Right cardiac atrium (tissue), 5 donors: ENCODE results near the gene JAG2. TPM values are rescaled to one million over a fixed set of nuclear protein-coding genes. Genes with fewer than 3 reads are reported as not detected.

Source experiments
- ATAC-seq, 2 donors: fragments of 200-7000 bp; cut with Tn5 transposase; one replicate each; pipeline versions ENCODE4 v1.8.0 to v1.9.1; 2020; ENCODE audit warnings: moderate library complexity in 2 of 2, mild to moderate bottlenecking in 1 of 2
- DNase-seq, 3 donors: peaks; one replicate each; pipeline ENCODE4 v3.0.0-alpha.2; 2020
- H3K27ac ChIP-seq: one replicate; pipeline ENCODE4 v1.5.1; 2013; ENCODE audit warnings: mild to moderate bottlenecking, low read length, control low read depth, moderate library complexity
- H3K27me3 ChIP-seq: one replicate; pipeline ENCODE4 v1.6.1; 2013; ENCODE audit not compliant: control insufficient read depth, insufficient read depth
- H3K4me1 ChIP-seq: one replicate; pipeline ENCODE4 v1.6.1; 2013; ENCODE audit warnings: low read length; ENCODE audit not compliant: control insufficient read depth, insufficient read depth
- H3K4me3 ChIP-seq: one replicate; pipeline ENCODE4 v1.5.1; 2013; ENCODE audit warnings: low read length, control low read depth
- H3K9me3 ChIP-seq: one replicate; pipeline ENCODE4 v1.6.1; 2013; ENCODE audit warnings: low read length; ENCODE audit not compliant: control insufficient read depth
- WGBS: extraction: QIAGEN DNeasy Blood & Tissue Kit; methylation state at CpG from one replicate; pipeline ENCODE4 v1.1.7; 2013; 5-methylcytosine and 5-hydroxymethylcytosine counted together
- intact Hi-C, 4 donors: fragments of 100-400 bp; cut with DNase I; formaldehyde crosslinking; loops; one replicate each; pipeline versions ENCODE4 v1.11.0 to v1.14.0; 2022 to 2023
- polyA plus RNA-seq: library from polyadenylated mRNA; stranded (reverse); fragments of 200-250 nt; gene quantifications from one replicate; pipeline ENCODE4 v1.2.3, GENCODE V29; 2013
- total RNA-seq, 4 donors: library from RNA; stranded (reverse); fragmentation: NEBNext Ultra II Directional; extraction: Animal tissue kit (Norgen Biotek cat#: 25700); gene quantifications; one replicate each; pipeline ENCODE4 v1.2.1, GENCODE V29; 2021
- donor health status: healthy with polysubstance abuse.
- donor health status: DM: no; HTN: yes; CAD: no.
- donor health status: DM: no; HTN: no; CAD: no.
- donor health status: DM: no; HTN: yes; CAD: no; lungs with severe emphysema.
- donor health status: DM: yes; HTN: yes; CAD: no.

Gene JAG2
- total and polyA plus RNA-seq, 5 donors = 16.5 to 21.3 (median 17.7) TPM

DNA sequence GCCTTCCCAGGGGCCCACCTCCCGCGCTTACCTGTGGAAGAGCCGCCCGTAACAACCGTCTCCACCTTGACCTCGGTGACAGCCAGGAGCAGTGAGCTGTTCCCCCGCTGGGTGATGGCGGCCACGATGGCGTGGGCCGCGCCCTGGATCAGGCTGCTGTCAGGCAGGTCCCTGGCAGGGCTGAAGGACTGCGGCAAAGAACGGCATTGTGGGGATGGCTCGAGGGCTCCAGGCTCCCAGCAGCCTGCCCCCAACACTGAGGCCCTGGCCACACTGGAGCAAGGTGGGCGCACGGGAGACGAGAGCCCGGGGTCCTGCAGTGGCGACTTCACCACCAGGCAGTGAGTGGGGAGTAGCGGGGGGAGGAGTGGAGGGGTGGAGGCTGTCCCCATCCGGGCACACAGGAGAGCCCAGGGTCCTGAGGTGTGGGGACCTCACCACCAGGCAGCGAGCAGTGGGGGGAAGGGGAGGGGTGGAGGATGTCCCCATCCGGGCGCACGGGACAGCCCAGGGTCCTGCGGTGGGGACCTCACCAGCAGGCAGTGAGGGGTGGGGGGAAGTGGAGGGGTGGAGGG lies 25.0 kb downstream of the JAG2 start:
- intact Hi-C loops = no loop called here
- ATAC-seq (no peak), DNase-seq (peak; percentile 9 to 50 (median 40))
- no peak overlapping the region for H3K4me3 ChIP-seq
- no peaks in the 10 kb centered on the region for H3K9me3 ChIP-seq
- no peak overlapping the region for H3K27ac ChIP-seq
- H3K27me3 ChIP-seq = no peaks in the 10 kb centered on the region
- no peaks in the 10 kb centered on the region for H3K4me1 ChIP-seq
- WGBS = 93% methylated on average over 27 of the region's 27 CpGs

DNA sequence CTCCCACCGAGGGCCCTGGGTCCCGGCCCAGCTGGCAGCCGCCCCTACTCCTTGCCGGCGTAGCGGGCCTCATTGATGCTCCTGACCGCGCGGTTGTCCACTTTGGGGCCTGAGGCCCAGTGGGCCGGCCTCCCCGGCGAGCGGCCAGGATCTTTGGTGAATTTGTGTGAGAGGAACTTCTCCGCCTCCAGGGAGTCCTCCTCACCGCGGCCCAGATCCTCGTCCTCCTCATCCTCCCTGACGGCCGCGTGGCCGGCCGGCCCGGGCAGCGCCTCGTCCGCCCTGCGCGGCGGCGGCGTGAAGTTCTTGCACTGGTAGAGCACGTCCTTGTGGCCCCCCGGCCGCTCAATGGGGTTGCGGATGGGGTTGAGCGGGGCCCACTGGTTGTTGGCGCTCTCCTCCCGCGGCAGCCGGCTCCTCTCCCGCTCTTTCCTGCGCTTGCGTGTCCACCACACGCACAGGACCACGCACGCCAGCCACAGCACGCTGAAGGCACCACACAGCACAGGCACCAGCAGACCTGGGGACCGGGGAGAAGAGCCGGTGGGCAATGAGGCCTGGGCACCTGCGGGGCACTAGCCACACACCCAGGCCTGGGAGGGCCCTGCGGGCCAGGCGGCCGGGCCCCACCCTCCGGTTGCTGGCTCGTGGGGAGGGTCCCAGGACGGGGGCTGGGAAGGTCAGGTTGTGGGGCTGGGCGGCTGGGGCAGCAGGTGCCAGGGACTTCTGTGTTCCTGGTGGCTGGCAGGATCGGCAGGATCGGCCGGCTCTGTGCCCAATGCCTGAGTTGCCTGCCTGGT lies 25.7 kb downstream of the JAG2 start:
- H3K27me3 ChIP-seq = no peaks in the 10 kb centered on the region

DNA sequence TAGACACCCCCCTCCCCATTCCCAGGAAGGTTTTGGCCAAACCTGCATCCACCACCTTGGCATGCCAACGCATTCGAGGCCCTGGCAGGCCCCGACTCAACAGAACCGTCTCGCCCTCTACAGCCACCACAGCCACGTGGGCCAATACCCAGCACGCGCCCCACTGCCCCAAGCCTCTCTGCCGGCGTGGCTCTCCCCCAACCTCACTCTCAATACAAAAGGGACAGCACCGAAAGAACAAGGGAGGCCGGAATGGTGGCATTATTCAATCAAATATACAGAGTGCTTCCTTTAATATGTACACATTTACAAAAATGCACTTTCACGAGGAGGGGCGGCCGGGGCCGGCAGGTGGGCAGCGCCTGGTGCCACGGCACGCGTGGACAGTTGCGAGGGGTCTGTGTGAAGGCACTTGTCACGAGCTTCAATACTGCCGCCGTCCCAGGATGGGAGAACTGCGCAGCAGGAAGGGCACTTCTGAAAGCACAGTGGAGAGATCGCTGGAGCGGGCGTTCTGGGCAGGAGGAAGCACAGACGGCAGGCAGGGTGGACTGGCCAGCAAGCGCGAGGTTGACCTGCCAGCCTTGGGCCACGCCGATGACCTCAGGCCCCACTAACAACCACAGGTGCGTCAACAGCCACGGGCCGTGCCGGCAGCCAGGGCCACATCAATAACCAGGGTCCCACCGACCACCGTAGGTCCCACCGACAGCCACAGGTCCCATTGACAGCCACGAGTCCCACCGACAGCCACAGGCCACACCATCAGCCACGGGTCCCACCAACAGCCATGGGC lies 26.9 kb downstream of the JAG2 start:
- intact Hi-C loops = no loop called here
- H3K4me1 ChIP-seq = no peaks in the 10 kb centered on the region
- WGBS = 90% methylated on average over 43 of the region's 43 CpGs
- DNase-seq (peak in 2 of 3 donors; percentile 34 to 57), ATAC-seq (no peak)
- H3K27ac ChIP-seq = no peak overlapping the region
- H3K27me3 ChIP-seq = no peaks in the 10 kb centered on the region
- H3K9me3 ChIP-seq = no peaks in the 10 kb centered on the region
- H3K4me3 ChIP-seq = no peak overlapping the region

More for the DNA sequence above, 25.7 kb downstream of the JAG2 start:
- intact Hi-C loops = no loop called here
- no peak overlapping the region for H3K27ac ChIP-seq
- peak; percentile 8 to 43 (median 25) for DNase-seq
- H3K9me3 ChIP-seq = no peaks in the 10 kb centered on the region
- ATAC-seq = no peak
- 96% methylated on average over 60 of the region's 60 CpGs for WGBS
- no peak overlapping the region for H3K4me3 ChIP-seq
- no peaks in the 10 kb centered on the region for H3K4me1 ChIP-seq

DNA sequence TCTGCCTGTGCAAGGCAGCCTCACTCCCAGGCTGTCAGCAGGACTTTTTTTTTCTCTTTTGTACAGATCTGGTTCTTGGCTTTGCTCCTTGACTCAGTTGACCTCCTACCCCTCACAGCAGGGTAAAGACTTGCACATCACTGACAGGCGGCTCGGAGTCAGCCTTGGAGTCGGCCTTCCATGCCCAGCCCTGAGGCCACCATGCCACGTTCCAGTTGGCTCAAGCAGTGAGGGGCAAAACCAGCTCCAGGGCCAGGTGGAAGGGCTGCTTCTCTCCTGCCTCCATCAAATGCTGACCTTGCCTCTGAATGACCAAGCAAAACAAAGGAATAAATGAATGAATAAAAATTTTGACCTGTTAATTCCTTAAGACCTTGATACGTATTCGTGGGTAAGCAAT lies 27.6 kb downstream of the JAG2 start:
- no peak overlapping the region for H3K4me3 ChIP-seq
- DNase-seq = peak in 1 of 3 donors; percentile 22

DNA sequence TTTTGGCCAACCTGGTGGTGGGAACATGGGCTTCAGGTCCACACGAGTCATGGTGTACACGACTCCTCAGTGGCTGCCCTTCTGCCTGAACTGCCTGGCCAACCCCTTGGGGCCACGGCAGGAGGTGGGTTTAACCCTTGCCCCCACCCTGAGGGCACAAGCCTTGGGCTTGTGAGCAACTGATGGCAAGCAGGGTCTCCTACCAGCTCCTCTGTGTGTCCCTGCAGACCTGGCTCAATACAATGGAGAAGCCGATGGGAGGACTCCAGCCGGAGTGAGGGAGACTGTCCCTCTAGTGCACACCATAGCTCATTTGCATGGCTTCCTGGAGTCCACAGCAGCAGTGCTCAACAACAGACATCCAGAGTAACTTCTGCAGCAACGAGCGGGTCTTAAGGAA lies 28.0 kb downstream of the JAG2 start:
- H3K27me3 ChIP-seq = no peaks in the 10 kb centered on the region
- intact Hi-C loops = no loop called here
- no peak overlapping the region for H3K4me3 ChIP-seq
- ATAC-seq (no peak), DNase-seq (peak in 1 of 3 donors; percentile 20)
- H3K4me1 ChIP-seq = no peaks in the 10 kb centered on the region
- no peaks in the 10 kb centered on the region for H3K9me3 ChIP-seq
- WGBS = 92% methylated on average over 7 of the region's 7 CpGs
- no peak overlapping the region for H3K27ac ChIP-seq

More for the DNA sequence above, 27.6 kb downstream of the JAG2 start:
- Histone ChIP-seq H3K4me1 (no peaks in the 10 kb centered on the region), H3K27me3 (no peaks in the 10 kb centered on the region), H3K27ac (no peak overlapping the region), H3K9me3 (no peaks in the 10 kb centered on the region)
- 93% methylated on average over 6 of the region's 6 CpGs for WGBS
- intact Hi-C loops = no loop called here
- no peak for ATAC-seq

DNA sequence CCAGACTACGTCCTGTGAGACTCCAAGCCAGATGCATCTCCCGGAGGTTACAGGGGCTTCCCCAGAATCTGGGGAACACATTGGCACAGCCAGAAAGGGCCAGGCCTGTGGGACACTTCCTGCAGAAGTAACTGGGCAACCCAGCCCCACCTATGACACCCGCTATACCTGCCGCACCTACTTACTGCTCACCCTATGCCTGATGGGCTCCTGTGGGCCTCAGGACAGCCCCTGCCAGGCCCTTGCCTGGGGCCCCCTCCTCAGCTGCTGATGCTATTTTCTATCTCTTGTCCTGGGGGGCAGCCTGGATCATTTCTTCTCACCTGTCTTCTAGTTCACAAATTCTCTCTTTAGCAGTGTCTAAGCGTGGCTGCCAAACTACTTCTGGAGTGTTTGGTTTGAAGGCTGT lies 28.7 kb downstream of the JAG2 start:
- ATAC-seq (no peak), DNase-seq (peak in 1 of 3 donors; percentile 9)
- H3K27ac ChIP-seq = no peak overlapping the region
- 97% methylated on average over 5 of the region's 5 CpGs for WGBS
- H3K4me1 ChIP-seq = no peaks in the 10 kb centered on the region
- H3K27me3 ChIP-seq = no peaks in the 10 kb centered on the region
- no peaks in the 10 kb centered on the region for H3K9me3 ChIP-seq
- intact Hi-C loops = no loop called here
- H3K4me3 ChIP-seq = no peak overlapping the region

DNA sequence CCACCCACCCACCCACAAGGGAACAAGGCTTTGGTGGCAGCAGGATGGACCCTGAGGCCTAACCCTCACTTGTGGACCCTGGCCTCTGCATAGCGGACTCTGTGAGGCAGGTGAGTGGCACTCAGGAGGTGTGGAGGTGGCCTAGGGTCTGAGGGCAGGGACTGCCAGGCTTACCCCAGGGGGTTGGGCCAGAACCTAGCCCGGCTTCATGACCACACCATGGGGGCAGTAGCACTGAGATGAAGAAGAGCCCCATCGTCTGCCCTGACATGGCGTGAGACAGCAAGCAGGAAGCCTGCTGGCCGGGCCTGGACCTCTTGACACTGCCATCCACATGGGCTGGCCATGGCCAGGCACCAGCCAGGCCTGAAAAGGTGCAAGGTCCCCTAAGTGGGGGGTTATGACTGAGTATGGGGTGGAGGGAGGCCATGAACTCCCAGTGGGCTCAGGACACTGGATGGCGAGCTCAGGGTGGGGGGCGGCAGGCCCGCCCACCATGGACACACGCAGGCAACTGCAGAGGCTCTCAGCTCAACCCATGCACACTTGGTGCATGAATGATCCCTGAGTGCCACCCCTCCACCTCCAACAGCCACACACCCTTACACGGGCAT lies 29.3 kb downstream of the JAG2 start:
- Histone ChIP-seq H3K4me1 (no peaks in the 10 kb centered on the region), H3K4me3 (no peak overlapping the region), H3K27ac (no peak overlapping the region), H3K9me3 (no peaks in the 10 kb centered on the region), H3K27me3 (no peaks in the 10 kb centered on the region)
- 76% methylated on average over 10 of the region's 10 CpGs for WGBS
- intact Hi-C loops = no loop called here
- ATAC-seq (no peak), DNase-seq (peak in 1 of 3 donors; percentile 25)

DNA sequence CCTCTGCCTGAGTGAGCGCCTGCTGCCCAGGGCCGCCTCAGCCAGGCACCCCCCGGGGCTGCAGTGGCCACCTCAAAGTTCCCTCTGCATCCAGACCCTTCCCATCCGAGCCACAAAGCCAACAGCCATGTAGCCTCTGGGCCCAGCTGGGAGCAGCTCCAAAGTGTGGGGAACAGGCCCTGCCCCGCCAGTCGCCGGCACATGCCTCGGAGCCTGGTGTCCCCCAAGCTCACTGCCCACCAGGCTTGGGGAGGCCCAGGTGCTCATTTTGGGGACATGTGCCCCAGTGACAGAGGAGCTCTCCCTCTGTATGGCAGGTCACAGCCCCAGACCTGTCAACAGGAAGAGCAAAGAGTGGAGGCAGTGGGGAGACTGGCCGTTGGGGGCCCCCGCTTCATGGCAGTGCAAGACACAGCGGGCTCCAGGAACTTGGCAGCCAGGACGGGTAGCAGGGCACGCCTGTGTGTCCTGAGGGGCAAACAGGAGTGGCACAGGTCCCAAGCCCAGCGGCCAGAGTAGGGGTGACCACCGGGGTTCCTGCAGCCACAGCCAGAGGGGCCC lies 29.9 kb downstream of the JAG2 start:
- peak in 1 of 3 donors; percentile 33 for DNase-seq
- 90% methylated on average over 15 of the region's 15 CpGs for whole genome bisulfite sequencing
- no peak overlapping the region for H3K4me3 ChIP-seq
- no peaks in the 10 kb centered on the region for H3K9me3 ChIP-seq
- intact Hi-C loops = no loop called here
- no peaks in the 10 kb centered on the region for H3K4me1 ChIP-seq
- no peak overlapping the region for H3K27ac ChIP-seq
- no peaks in the 10 kb centered on the region for H3K27me3 ChIP-seq
- no peak for ATAC-seq

DNA sequence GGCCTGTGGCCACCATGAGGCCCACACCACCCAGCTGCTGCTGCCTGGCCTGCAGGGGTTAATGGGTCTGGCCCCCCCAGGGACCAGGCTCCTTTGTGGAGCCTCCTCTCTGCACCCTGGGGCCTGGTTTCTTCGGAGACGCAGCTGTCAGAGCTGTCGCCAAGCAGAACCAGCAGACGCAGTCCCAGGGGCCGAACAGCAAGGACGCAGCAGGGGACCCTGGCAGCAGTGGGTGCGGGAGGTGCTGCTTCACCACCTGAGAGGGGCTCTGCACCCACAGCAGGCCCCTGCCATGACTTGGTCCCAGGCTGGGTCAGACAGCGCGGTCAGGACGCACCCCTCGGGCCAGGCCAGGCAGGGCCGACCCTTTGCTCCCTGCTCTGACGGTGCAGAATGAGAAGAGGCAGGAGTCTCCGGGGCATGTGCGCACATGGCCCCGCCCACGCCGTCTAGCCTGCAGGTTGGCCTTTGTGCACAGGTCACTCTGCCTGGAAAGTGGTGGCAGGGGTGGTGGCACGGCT lies 30.5 kb downstream of the JAG2 start:
- DNase-seq (peak in 2 of 3 donors; percentile 18 to 50), ATAC-seq (no peak)
- H3K27ac ChIP-seq = no peak overlapping the region
- H3K9me3 ChIP-seq = no peaks in the 10 kb centered on the region
- H3K4me1 ChIP-seq = no peaks in the 10 kb centered on the region
- H3K4me3 ChIP-seq = no peak overlapping the region
- 84% methylated on average over 19 of the region's 19 CpGs for WGBS
- intact Hi-C loops = no loop called here
- H3K27me3 ChIP-seq = no peaks in the 10 kb centered on the region

DNA sequence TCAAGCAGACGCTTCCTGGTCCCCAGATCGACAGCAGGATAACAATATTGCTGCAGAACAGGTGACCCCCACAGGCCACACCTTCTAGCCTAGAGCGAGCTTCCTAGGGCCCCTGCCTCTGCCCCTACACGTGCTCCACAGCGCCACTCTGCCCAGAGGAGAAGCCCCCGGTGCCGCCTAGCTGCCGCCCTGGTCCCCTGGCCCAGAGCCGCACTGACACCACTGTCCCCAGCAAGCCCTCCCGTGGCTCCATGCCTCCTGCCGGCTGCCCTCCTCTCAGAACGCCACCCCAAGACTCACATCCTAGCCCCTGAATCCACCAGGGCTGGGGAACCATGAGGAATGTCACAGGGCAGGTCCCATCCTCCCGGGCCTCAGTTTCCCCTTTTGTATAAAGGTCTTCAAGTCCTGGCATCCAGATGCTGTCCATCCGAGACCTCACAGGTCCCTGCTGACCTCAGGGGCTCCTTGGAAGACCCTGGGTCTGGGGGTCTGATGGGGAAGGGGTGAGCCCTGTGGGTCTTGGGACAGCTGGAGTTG lies 31.0 kb downstream of the JAG2 start:
- intact Hi-C loops = no loop called here
- H3K27ac ChIP-seq = no peak overlapping the region
- 82% methylated on average over 14 of the region's 14 CpGs for WGBS
- no peak overlapping the region for H3K4me3 ChIP-seq
- DNase-seq = no peak
- ATAC-seq = no peak
- no peaks in the 10 kb centered on the region for H3K4me1 ChIP-seq
- H3K9me3 ChIP-seq = no peaks in the 10 kb centered on the region
- H3K27me3 ChIP-seq = no peaks in the 10 kb centered on the region
